Measurements from ENCODE around the gene STK39. TPM values are rescaled to one million over a fixed set of nuclear protein-coding genes. Genes with fewer than 3 reads are reported as not detected.
"Not testable (repeated sequence)": the region's sequence is repeated elsewhere in the genome, so short reads cannot be mapped to it uniquely, and the experiment has no call there.

The STK39 gene
- total RNA-seq, 2 donors from 2014 or later: 37.1 to 41.0 TPM

DNA sequence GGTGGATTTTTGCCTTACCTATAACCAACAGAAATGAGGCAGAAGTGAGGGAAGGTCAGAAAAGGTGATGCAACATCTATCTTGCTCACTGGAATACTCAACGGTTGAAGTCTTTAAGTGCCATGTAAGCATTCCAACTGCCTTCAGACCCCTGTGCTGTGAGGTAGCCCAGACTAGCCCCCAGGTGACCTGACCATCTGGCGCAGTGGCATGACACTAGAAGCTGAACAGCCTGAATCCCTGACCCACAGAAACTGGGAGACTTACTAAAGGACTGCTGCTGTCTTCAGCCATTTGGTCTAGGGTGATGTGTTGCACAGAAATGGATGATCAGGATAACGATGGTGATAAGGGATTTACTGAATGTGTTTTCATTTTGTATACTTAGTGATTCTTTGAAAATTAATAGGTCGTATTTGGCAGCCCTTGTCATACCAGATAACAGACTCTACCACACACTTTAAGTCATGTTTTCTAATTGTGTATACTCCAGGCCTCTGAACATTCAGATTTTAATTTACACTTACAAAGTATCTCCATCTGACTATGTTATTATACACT, 161.5 kb downstream of the STK39 start:
- Mint-ChIP-seq H3K4me1 (ENCODE audit: low read depth) (peaks cover 35% of the 10 kb centered on the region), H3K4me3 (no peak overlapping the region), H3K27me3 (ENCODE audit: low read depth) (no peaks in the 10 kb centered on the region), H3K9me3 (peaks cover 6 to 9% of the 10 kb centered on the region in 2 donors), H3K36me3 (ENCODE audit: insufficient read depth in 2 of 2) (peaks cover 9 to 15% of the 10 kb centered on the region in 2 donors), H3K27ac (no peak overlapping the region)
- no peak for DNase-seq
- no peak for ATAC-seq (replicated peaks in 1 of 2)

DNA sequence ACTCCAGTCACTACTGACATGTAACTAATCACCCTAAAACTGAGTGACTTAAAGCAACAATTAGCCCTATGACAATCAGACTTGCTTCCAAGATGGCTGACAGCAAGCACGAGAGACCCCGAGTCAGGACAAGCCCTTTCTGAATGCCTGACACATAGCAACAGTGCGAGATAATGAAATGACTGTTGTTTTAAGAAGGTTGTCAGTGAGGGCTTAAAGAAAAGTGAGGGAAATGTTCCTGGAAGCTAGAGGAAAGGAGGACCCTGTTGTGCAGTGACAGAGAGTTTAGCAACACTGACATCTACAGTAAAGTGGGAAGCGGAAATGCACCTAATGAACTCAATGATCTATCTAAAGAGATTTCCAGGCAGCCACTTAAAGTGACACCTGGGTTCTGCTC, 163.1 kb downstream of the STK39 start:
- H3K4me3 Mint-ChIP-seq: no peak overlapping the region
- H3K27me3 Mint-ChIP-seq (ENCODE audit: low read depth): no peaks in the 10 kb centered on the region
- H3K9me3 Mint-ChIP-seq: peaks cover 6 to 9% of the 10 kb centered on the region in 2 donors

DNA sequence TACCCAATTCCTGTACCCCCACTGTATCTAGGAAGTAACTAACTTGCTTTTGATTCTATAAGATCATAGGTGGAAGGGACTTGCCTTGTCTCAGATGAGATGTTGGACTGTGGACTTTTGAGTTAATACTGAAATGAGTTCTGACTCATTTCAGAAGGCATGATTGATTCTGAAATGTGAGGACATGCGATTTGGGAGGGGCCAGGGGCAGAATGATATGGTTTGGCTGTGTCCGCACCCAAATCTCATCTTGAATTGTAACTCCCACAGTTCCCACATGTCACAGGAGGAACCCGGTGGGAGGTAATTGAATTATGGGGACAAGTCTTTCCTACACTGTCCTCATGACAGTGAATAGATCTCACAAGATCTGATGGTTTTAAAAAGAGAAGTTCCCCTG, 165.9 kb downstream of the STK39 start:
- ATAC-seq (replicated peaks in 1 of 2) (peak; percentile 54 to 60), DNase-seq (peak in 1 of 2 donors; percentile 11)
- H3K27ac Mint-ChIP-seq; H3K4me3 Mint-ChIP-seq; H3K9me3 Mint-ChIP-seq; H3K27me3 Mint-ChIP-seq (ENCODE audit: low read depth): not testable (repeated sequence)
- Mint-ChIP-seq H3K36me3 (ENCODE audit: insufficient read depth in 2 of 2) (peaks cover 13 to 19% of the 10 kb centered on the region in 2 donors), H3K4me1 (ENCODE audit: low read depth) (peaks cover 18% of the 10 kb centered on the region)

More for the DNA sequence above, 163.1 kb downstream of the STK39 start:
- H3K36me3 Mint-ChIP-seq (ENCODE audit: insufficient read depth in 2 of 2): peaks cover 11 to 16% of the 10 kb centered on the region in 2 donors
- ATAC-seq (replicated peaks in 1 of 2) (no peak), DNase-seq (no peak)
- no peak overlapping the region for H3K27ac Mint-ChIP-seq
- H3K4me1 Mint-ChIP-seq (ENCODE audit: low read depth): peaks cover 24% of the 10 kb centered on the region

DNA sequence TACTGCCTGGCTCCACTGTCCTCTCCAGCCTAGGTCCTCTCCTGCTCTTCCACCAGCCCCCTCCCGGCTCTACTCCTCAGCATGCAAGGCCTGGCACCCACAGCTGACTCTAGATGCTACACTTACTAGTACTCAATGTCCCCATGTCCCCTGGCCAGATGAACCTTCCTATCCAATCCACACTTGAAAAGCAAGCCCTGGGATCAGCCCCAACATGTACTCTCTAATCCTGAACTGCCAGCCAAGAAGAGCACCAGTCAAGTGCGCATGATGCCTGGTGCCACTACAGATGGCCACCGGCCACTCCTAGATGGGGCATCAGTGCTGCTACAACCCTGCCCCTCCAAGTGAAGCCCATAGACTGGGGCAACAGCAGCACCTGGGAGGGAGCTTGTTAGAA, 168.2 kb downstream of the STK39 start:
- no peaks in the 10 kb centered on the region for H3K27me3 Mint-ChIP-seq (ENCODE audit: low read depth)
- DNase-seq (no peak), ATAC-seq (replicated peaks in 1 of 2) (no peak)
- peaks cover 15 to 22% of the 10 kb centered on the region in 2 donors for H3K36me3 Mint-ChIP-seq (ENCODE audit: insufficient read depth in 2 of 2)
- no peak overlapping the region for H3K4me3 Mint-ChIP-seq
- peaks cover 18% of the 10 kb centered on the region for H3K4me1 Mint-ChIP-seq (ENCODE audit: low read depth)
- H3K9me3 Mint-ChIP-seq: peaks cover 9% of the 10 kb centered on the region in 2 donors
- H3K27ac Mint-ChIP-seq: no peak overlapping the region

DNA sequence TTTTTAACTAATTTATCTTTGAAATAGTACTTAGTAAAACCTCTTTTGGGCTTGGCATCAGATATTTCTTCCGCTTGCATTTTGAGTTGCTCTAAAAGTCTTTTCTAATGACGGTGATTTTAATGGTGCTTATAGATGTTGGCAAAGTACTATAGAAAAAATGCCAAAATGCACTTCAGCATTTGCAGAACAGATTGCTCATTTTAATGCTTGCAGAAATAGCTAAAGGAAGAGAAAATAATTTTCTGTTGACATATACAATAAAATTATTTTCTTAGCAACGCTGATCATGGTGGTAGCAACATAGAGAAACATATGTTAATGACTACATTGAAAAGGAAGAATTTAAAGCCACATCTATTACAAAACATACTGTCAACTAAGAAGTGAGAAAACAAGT, 170.7 kb downstream of the STK39 start:
- peaks cover 9% of the 10 kb centered on the region for H3K4me1 Mint-ChIP-seq (ENCODE audit: low read depth)
- H3K4me3 Mint-ChIP-seq: no peak overlapping the region
- H3K36me3 Mint-ChIP-seq (ENCODE audit: insufficient read depth in 2 of 2): peaks cover 7% of the 10 kb centered on the region in 2 donors
- ATAC-seq (replicated peaks in 1 of 2) (no peak), DNase-seq (no peak)
- H3K27ac Mint-ChIP-seq: no peak overlapping the region
- H3K9me3 Mint-ChIP-seq: peaks cover under 1 to 3% of the 10 kb centered on the region in 2 donors
- no peaks in the 10 kb centered on the region for H3K27me3 Mint-ChIP-seq (ENCODE audit: low read depth)

DNA sequence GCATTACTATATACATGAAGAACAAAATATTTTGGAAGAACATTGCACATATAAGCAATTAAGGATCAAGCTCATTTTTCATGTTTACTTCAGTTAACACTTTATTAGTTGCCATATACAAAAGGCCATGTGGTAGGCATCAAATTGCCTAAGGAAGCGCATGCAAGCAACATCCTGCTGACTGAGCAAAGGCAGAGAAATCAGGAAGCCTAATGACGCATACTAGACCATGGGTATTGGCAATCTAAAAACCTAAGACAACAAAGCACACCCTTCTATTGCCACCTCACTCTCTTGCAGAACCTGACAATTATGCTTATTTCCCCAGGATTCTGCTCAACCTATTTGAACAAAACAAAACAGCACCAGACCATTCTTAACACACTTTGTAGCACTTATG, 171.9 kb downstream of the STK39 start:
- Mint-ChIP-seq H3K27me3 (ENCODE audit: low read depth) (no peaks in the 10 kb centered on the region), H3K27ac (no peak overlapping the region), H3K4me1 (ENCODE audit: low read depth) (no peaks in the 10 kb centered on the region), H3K4me3 (no peak overlapping the region), H3K36me3 (ENCODE audit: insufficient read depth in 2 of 2) (peaks cover 10 to 14% of the 10 kb centered on the region in 2 donors), H3K9me3 (peaks cover 0 to 3% of the 10 kb centered on the region in 2 donors)
- ATAC-seq (replicated peaks in 1 of 2): no peak
- no peak for DNase-seq

DNA sequence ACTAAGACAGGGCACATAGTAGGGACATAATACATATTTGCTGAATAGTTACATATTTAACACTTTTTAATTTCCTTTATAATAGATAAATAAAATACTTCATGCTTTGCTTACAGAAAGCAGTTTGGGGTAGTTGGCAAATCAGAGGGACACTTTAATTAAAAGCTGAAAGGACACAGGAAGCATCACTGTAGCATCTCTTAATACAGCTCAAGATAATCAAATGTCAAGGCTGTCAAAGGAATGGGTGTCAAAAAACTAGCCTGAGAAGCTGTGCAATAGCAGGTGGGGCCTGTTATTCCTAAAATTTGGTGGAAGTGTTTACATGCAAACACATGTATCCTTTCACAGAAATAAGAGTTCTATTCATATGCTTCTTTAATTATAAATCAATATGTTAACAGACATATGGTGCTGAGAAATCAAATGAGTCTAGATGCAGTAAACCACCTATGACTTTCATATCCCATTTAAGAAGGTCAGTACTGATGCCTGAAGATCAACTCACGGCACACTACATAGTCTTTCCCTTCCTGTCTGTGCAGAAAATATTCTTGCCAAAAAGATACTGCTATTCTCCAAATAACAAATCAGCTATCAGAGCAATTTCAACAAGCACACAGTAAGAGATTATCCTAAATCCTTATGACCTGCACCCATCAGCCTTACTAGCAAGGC, 174.6 kb downstream of the STK39 start:
- Mint-ChIP-seq H3K27ac (no peak overlapping the region), H3K27me3 (ENCODE audit: low read depth) (no peaks in the 10 kb centered on the region), H3K36me3 (ENCODE audit: insufficient read depth in 2 of 2) (peaks cover 8 to 10% of the 10 kb centered on the region in 2 donors), H3K4me3 (no peak overlapping the region), H3K9me3 (no peaks in the 10 kb centered on the region), H3K4me1 (ENCODE audit: low read depth) (no peaks in the 10 kb centered on the region)
- ATAC-seq (replicated peaks in 1 of 2) (no peak), DNase-seq (no peak)

DNA sequence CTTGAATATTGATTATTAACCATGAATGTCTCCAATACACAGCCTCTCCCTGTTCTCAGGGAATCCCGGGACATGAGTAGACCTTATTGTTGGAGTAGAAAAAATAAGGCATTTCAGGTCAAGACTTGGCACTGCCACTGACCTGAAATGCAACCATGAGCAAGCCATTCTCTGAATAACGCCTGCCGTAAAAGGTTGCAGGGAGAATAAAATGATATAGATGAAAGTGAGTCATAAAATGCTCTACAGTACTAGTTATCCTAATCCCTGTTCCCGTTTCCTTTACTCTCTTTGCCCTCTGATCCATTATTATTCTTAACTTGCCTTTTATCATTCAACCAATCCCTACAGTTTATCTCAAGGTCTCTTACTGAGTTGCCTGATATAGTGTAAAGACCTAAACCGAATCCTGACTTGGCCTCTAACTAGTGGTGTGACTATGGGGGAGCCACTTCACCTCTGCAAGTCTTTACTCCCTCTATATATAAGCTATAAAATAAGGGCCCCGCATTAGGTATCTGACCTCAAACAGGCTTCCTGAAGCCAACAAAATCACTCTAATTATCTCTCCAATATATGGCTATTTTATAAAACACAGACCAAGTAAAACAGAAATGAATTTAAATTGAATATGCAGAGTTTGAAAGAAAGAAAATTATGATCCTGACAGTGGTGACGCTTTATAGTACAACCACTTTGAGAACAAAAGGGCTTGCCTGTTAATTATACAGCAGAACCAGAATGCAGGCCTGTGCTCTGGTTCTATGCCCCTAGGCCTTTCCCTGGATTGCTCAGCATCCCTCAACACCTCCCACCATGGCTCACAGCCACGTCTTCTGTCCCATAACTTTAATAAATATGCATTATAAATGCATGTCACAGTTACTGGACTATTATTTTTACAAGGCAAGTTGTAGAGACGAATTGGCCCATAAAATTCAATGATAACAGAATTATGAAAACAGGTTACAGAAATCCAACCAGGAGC, 183.1 kb downstream of the STK39 start:
- ATAC-seq (replicated peaks in 1 of 2): no peak
- no peaks in the 10 kb centered on the region for H3K4me1 Mint-ChIP-seq (ENCODE audit: low read depth)
- no peak overlapping the region for H3K4me3 Mint-ChIP-seq
- H3K27ac Mint-ChIP-seq: no peak overlapping the region
- peaks cover 2 to 10% of the 10 kb centered on the region in 2 donors for H3K36me3 Mint-ChIP-seq (ENCODE audit: insufficient read depth in 2 of 2)
- no peaks in the 10 kb centered on the region for H3K9me3 Mint-ChIP-seq
- H3K27me3 Mint-ChIP-seq (ENCODE audit: low read depth): no peaks in the 10 kb centered on the region
- DNase-seq: no peak

DNA sequence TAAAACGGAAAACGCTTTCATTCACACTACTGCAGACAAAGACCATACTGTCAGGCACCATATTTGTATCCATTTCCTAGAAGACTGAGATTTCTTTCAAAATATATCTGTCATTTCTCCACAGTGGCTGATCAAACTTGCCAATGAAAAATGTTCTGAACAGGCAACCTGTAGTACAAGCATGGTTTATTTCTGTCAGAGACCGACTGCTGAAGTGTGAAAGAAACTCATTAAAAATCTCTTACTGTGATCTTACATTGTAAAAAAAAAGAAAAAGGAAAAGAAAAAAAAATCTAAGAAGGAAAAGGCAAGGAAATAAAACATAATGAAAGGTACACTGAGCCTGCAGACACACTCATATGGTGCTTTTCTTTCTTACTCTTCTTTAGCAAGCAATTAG, 184.5 kb downstream of the STK39 start:
- DNase-seq: no peak
- no peak overlapping the region for H3K4me3 Mint-ChIP-seq
- H3K36me3 Mint-ChIP-seq (ENCODE audit: insufficient read depth in 2 of 2): peaks cover under 1 to 10% of the 10 kb centered on the region in 2 donors
- no peak overlapping the region for H3K27ac Mint-ChIP-seq
- no peaks in the 10 kb centered on the region for H3K4me1 Mint-ChIP-seq (ENCODE audit: low read depth)
- no peaks in the 10 kb centered on the region for H3K27me3 Mint-ChIP-seq (ENCODE audit: low read depth)
- no peaks in the 10 kb centered on the region for H3K9me3 Mint-ChIP-seq
- ATAC-seq (replicated peaks in 1 of 2): no peak

DNA sequence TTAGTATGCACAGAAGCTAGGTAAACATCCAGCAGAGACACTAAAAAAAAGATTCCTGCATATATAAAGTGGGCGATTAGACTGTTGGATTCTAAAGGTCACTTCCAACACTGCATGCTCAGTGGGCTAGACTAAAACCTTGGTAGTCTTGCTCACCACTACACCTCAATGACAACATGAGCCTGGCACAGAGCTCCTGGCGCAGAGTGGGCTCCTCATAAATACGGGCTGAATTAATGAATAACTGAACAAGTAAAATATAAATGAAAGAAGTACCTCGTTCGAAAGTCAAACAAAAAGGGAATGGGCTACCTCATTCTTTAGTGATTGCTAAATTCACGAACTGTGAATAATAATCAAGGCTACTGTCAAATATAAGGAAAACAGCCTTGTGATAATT, 185.3 kb downstream of the STK39 start:
- no peak for ATAC-seq (replicated peaks in 1 of 2)
- Mint-ChIP-seq H3K4me1 (ENCODE audit: low read depth) (no peaks in the 10 kb centered on the region), H3K27me3 (ENCODE audit: low read depth) (no peaks in the 10 kb centered on the region), H3K36me3 (ENCODE audit: insufficient read depth in 2 of 2) (peaks cover 0 to 10% of the 10 kb centered on the region in 2 donors), H3K9me3 (no peaks in the 10 kb centered on the region), H3K27ac (no peak overlapping the region), H3K4me3 (no peak overlapping the region)
- DNase-seq: no peak

DNA sequence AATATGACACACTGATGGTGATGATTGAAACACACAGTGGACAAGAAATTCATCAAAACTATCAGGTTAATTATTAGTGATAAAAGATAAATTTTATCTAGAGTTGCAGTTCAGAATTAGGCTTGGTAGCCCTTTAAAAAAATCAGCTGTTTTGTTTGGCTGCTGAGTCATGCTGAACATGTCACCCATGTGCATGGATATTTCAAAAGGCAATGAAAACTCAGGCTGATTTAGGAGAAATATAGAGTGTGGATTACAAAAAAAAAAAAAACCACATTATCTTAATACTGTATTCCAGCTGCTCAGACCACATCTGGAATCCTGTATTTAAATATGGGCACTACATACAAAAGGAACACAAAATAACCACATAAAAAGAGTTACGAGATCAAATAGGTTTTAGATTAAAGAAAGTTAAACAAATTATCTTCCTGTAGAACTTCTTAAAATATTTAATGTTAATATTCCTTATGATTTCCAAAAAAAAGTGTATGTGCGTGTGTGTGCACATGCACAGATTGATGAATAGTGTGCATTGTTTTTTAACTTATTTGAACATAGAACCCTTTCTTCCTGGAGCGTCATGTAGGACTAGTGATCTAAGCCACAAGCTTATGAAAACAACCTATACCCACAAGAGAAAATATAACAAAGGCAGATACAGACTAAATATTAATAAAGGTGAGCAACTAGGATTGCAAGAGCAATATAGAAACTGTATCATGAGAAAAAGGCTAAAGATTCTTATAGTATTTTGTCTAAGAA, 186.2 kb downstream of the STK39 start:
- no peak for DNase-seq
- no peak overlapping the region for H3K4me3 Mint-ChIP-seq
- no peaks in the 10 kb centered on the region for H3K27me3 Mint-ChIP-seq (ENCODE audit: low read depth)
- no peak for ATAC-seq (replicated peaks in 1 of 2)
- no peak overlapping the region for H3K27ac Mint-ChIP-seq
- H3K4me1 Mint-ChIP-seq (ENCODE audit: low read depth): no peaks in the 10 kb centered on the region
- peaks cover 0 to 10% of the 10 kb centered on the region in 2 donors for H3K36me3 Mint-ChIP-seq (ENCODE audit: insufficient read depth in 2 of 2)
- H3K9me3 Mint-ChIP-seq: no peaks in the 10 kb centered on the region

DNA sequence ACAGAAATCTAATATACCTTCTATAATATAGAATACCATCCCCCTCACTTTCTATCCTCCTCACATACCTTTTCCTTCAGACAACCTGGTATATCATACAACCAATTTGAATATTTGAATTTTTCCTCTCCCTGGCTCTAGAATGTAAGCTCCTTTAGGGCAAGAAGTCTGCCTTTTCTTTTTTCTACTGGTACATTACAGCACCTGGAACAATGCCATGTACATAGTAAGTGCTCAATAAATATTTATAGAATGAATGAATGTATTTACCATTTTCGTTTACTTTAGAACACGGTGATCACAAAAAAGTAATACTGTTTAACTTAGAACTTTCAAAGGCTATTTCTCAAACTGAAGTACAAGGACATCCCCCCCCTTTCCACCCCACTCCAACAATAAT, 187.6 kb downstream of the STK39 start:
- no peak overlapping the region for H3K4me3 Mint-ChIP-seq
- H3K4me1 Mint-ChIP-seq (ENCODE audit: low read depth): no peaks in the 10 kb centered on the region
- ATAC-seq (replicated peaks in 1 of 2): no peak
- no peak overlapping the region for H3K27ac Mint-ChIP-seq
- peaks cover 0 to 10% of the 10 kb centered on the region in 2 donors for H3K36me3 Mint-ChIP-seq (ENCODE audit: insufficient read depth in 2 of 2)
- H3K9me3 Mint-ChIP-seq: no peaks in the 10 kb centered on the region
- no peak for DNase-seq
- no peaks in the 10 kb centered on the region for H3K27me3 Mint-ChIP-seq (ENCODE audit: low read depth)
